Loucy (cell line): ENCODE results near the gene TSC22D4.
A peak's percentile ranks its signal among the peaks of the same experiment; 100 is the strongest.

Experiments used
- H2AFZ ChIP-seq: fragments of 200-600 bp; sonication (generic); 2 replicates; pipeline ENCODE4 v1.6.0; 2016; ENCODE audit warnings: antibody characterized with exemption, mild to moderate bottlenecking, low read length, moderate library complexity
- H3F3A ChIP-seq: fragments of 200-600 bp; 2 replicates; pipeline ENCODE4 v1.6.0; 2016; ENCODE audit warnings: antibody characterized with exemption, low read depth, mild to moderate bottlenecking
- H3K27me3 ChIP-seq: fragments of 200-600 bp; sonication (generic); 2 replicates; pipeline ENCODE4 v1.6.1; 2014; ENCODE audit warnings: low read length, mild to moderate bottlenecking; ENCODE audit not compliant: insufficient read depth, poor library complexity, severe bottlenecking
- H3K36me3 ChIP-seq: fragments of 200-600 bp; sonication (generic); 2 replicates; pipeline ENCODE4 v1.6.1; 2016; ENCODE audit warnings: low read length; ENCODE audit not compliant: insufficient read depth
- H3K4me1 ChIP-seq: fragments of 200-600 bp; sonication (generic); 2 replicates; pipeline ENCODE4 v1.5.1; 2014; ENCODE audit warnings: low read length, mild to moderate bottlenecking; ENCODE audit not compliant: insufficient read depth, poor library complexity, severe bottlenecking
- H3K4me2 ChIP-seq: fragments of 200-600 bp; sonication (generic); 2 replicates; pipeline ENCODE4 v1.6.0; 2014; ENCODE audit warnings: antibody characterized with exemption, low read length, low read depth, mild to moderate bottlenecking; ENCODE audit not compliant: poor library complexity, severe bottlenecking
- H3K4me3 ChIP-seq: fragments of 200-600 bp; sonication (generic); 2 replicates; pipeline ENCODE4 v1.5.1; 2014; ENCODE audit warnings: low read length, mild to moderate bottlenecking, mixed read lengths; ENCODE audit not compliant: poor library complexity, severe bottlenecking
- H3K79me2 ChIP-seq: fragments of 200-600 bp; sonication (generic); 2 replicates; pipeline ENCODE4 v1.6.1; 2014; ENCODE audit warnings: low read length; ENCODE audit not compliant: insufficient read depth
- H3K9ac ChIP-seq: fragments of 200-600 bp; sonication (generic); 2 replicates; pipeline ENCODE4 v1.6.0; 2014; ENCODE audit warnings: mild to moderate bottlenecking, low read depth, low read length, moderate library complexity; ENCODE audit not compliant: poor library complexity, severe bottlenecking
- H3K9me2 ChIP-seq: fragments of 200-600 bp; sonication (generic); replicated peaks from 2 replicates; pipeline ENCODE4 v1.6.1; 2016; ENCODE audit warnings: low read depth, low read length, mixed read lengths
- H3K9me3 ChIP-seq: fragments of 200-600 bp; sonication (generic); 2 replicates; pipeline ENCODE4 v1.6.1; 2014; ENCODE audit warnings: mild to moderate bottlenecking, antibody characterized with exemption, low read length, low read depth; ENCODE audit not compliant: insufficient read depth
- H4K20me1 ChIP-seq: fragments of 200-600 bp; sonication (generic); 2 replicates; pipeline ENCODE4 v1.6.0; 2014; ENCODE audit warnings: antibody characterized with exemption, low read length, mild to moderate bottlenecking; ENCODE audit not compliant: insufficient read depth, poor library complexity, severe bottlenecking
- CTCF ChIP-seq: fragments of 200-600 bp; sonication (generic); conservative IDR thresholded peaks from 2 replicates; pipeline ENCODE4 v1.5.1; 2014; ENCODE audit warnings: mild to moderate bottlenecking, antibody characterized with exemption, low read length
- EZH2phosphoT487 ChIP-seq: fragments of 200-600 bp; IDR thresholded peaks from 2 replicates; pipeline ENCODE4 v1.6.1; 2018; ENCODE audit warnings: antibody characterized with exemption, mild to moderate bottlenecking, moderate library complexity, borderline replicate concordance

Gene TSC22D4

GRCh38 chr7:100517305-100517704, 38.3 kb upstream of the TSC22D4 start:
- no peaks in the 10 kb centered on the region for H3F3A ChIP-seq
- no peak overlapping the region for H2AFZ ChIP-seq
- no peak overlapping the region for H3K9ac ChIP-seq
- H4K20me1 ChIP-seq: no peaks in the 10 kb centered on the region
- no peaks in the 10 kb centered on the region for H3K9me2 ChIP-seq
- H3K4me1 ChIP-seq: peaks cover 10% of the 10 kb centered on the region
- H3K4me3 ChIP-seq: no peak overlapping the region
- no peaks in the 10 kb centered on the region for H3K27me3 ChIP-seq
- TF ChIP-seq CTCF (no peak), EZH2phosphoT487 (no peak)
- H3K4me2 ChIP-seq: no peak overlapping the region
- H3K36me3 ChIP-seq: no peaks in the 10 kb centered on the region
- H3K9me3 ChIP-seq: no peaks in the 10 kb centered on the region
- no peaks in the 10 kb centered on the region for H3K79me2 ChIP-seq

GRCh38 chr7:100516135-100516812, 37.3 kb upstream of the TSC22D4 start:
- H2AFZ ChIP-seq: 0 out of 2 replicates have a peak overlapping the region, but pooled peaks have one; percentile 7
- H3K9me2 ChIP-seq: no peaks in the 10 kb centered on the region
- H3K79me2 ChIP-seq: no peaks in the 10 kb centered on the region
- no peak overlapping the region for H3K4me3 ChIP-seq
- no peak overlapping the region for H3K9ac ChIP-seq
- H4K20me1 ChIP-seq: no peaks in the 10 kb centered on the region
- peaks cover 10% of the 10 kb centered on the region for H3K4me1 ChIP-seq
- no peaks in the 10 kb centered on the region for H3K36me3 ChIP-seq
- TF ChIP-seq CTCF (no peak), EZH2phosphoT487 (no peak)
- H3F3A ChIP-seq: no peaks in the 10 kb centered on the region
- no peaks in the 10 kb centered on the region for H3K27me3 ChIP-seq
- no peak overlapping the region for H3K4me2 ChIP-seq
- no peaks in the 10 kb centered on the region for H3K9me3 ChIP-seq

- peaks cover 10% of the 10 kb centered on the region for H3K4me1 ChIP-seq
- no peak for TF ChIP-seq CTCF
- H3F3A ChIP-seq: no peaks in the 10 kb centered on the region
- no peak overlapping the region for H2AFZ ChIP-seq
- H3K27me3 ChIP-seq: no peaks in the 10 kb centered on the region
- H3K9me2 ChIP-seq: no peaks in the 10 kb centered on the region
- no peak overlapping the region for H3K4me2 ChIP-seq
- no peaks in the 10 kb centered on the region for H3K36me3 ChIP-seq
- no peaks in the 10 kb centered on the region for H3K79me2 ChIP-seq
- no peak overlapping the region for H3K4me3 ChIP-seq
- no peaks in the 10 kb centered on the region for H4K20me1 ChIP-seq
- no peaks in the 10 kb centered on the region for H3K9me3 ChIP-seq
- H3K9ac ChIP-seq: no peak overlapping the region
Measured at GRCh38 chr7:100515072-100515532, 36.1 kb upstream of the TSC22D4 start.
